ENCODE measurements around the gene SNX15.

DNA sequence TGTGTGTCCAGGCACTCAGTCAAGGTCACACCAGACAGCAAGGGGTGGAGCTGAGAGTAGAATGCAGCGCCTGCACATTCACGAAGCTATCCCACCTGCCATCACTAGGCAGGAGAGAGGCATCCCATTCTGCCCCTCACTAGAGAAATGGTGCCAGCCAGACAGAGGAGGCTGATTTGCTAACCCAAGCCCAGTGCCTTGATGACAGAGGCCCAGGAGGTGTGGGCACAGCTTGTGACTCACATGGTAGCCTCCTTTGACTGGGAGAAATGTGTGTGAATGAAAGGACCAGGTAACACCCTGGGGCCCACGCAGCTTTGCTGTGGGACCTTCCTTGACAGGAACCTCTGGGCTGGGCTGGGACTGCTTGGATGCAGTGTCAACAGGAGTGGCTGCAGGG lies 36.3 kb downstream of the SNX15 start:
- TF ChIP-seq, protein P1, sequence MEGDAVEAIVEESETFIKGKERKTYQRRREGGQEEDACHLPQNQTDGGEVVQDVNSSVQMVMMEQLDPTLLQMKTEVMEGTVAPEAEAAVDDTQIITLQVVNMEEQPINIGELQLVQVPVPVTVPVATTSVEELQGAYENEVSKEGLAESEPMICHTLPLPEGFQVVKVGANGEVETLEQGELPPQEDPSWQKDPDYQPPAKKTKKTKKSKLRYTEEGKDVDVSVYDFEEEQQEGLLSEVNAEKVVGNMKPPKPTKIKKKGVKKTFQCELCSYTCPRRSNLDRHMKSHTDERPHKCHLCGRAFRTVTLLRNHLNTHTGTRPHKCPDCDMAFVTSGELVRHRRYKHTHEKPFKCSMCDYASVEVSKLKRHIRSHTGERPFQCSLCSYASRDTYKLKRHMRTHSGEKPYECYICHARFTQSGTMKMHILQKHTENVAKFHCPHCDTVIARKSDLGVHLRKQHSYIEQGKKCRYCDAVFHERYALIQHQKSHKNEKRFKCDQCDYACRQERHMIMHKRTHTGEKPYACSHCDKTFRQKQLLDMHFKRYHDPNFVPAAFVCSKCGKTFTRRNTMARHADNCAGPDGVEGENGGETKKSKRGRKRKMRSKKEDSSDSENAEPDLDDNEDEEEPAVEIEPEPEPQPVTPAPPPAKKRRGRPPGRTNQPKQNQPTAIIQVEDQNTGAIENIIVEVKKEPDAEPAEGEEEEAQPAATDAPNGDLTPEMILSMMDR (IDR thresholded peaks at IDR 0.05) = no peak
- TF ChIP-seq POLR2A (IDR thresholded peaks at IDR 0.05) = no peak
